MCF 10A (cell line): ENCODE results near the gene PARP9. TPM values are rescaled to one million over a fixed set of nuclear protein-coding genes. Genes with fewer than 3 reads are reported as not detected.
"Not testable (repeated sequence)": the region's sequence is repeated elsewhere in the genome, so short reads cannot be mapped to it uniquely, and the experiment has no call there.

Experiments
- BruUV-seq: library from RNA; stranded (reverse); fragments of 400-500 nt; replicated peaks from 2 replicates; lab custom pipeline; 2021; lab: Mats Ljungman, UMichigan
- CTCF ChIA-PET: fragments of 300-600 bp; sonication (Branson Sonifier 250); formaldehyde crosslinking; extraction: SDS; loops from one replicate; lab custom pipeline; 2021; ENCODE audit warnings: antibody characterized with exemption, inconsistent platforms; lab: Yijun Ruan, JAX
- POLR2A ChIA-PET: fragments of 300-600, 350-650 bp; sonication (Branson Sonifier 250); formaldehyde crosslinking; extraction: SDS; loops from one replicate; lab custom pipeline; 2020; ENCODE audit warnings: antibody characterized with exemption, inconsistent platforms; lab: Yijun Ruan, JAX
- DNase-seq: peaks from one replicate; pipeline ENCODE4 v3.0.0-alpha.2; 2018; ENCODE audit not compliant: unreplicated experiment
- H3K27ac Mint-ChIP-seq: one replicate; pipeline ENCODE4 v1.8.0; 2022; ENCODE audit warnings: mild to moderate bottlenecking, low read depth, mixed read lengths; ENCODE audit not compliant: unreplicated experiment
- H3K27me3 Mint-ChIP-seq: one replicate; pipeline ENCODE4 v1.8.0; 2022; ENCODE audit warnings: mixed read lengths; ENCODE audit not compliant: insufficient read depth, unreplicated experiment
- H3K36me3 Mint-ChIP-seq: one replicate; pipeline ENCODE4 v1.8.0; 2022; ENCODE audit warnings: mild to moderate bottlenecking, moderate library complexity, mixed read lengths; ENCODE audit not compliant: insufficient read depth, unreplicated experiment
- H3K4me1 Mint-ChIP-seq: one replicate; pipeline ENCODE4 v1.8.0; 2022; ENCODE audit warnings: mixed read lengths; ENCODE audit not compliant: insufficient read depth, unreplicated experiment
- H3K4me3 Mint-ChIP-seq: one replicate; pipeline ENCODE4 v1.8.0; 2022; ENCODE audit warnings: mild to moderate bottlenecking, moderate library complexity, mixed read lengths; ENCODE audit not compliant: unreplicated experiment
- H3K9me3 Mint-ChIP-seq: one replicate; pipeline ENCODE4 v1.8.0; 2022; ENCODE audit warnings: mixed read lengths; ENCODE audit not compliant: unreplicated experiment
- CTCF ChIP-seq: fragments of 200-600 bp; IDR thresholded peaks from one replicate; pipeline ENCODE4 v1.8.0; 2022; ENCODE audit warnings: antibody characterized with exemption, mild to moderate bottlenecking; ENCODE audit not compliant: unreplicated experiment
- intact Hi-C: fragments of 100-400 bp; cut with micrococcal nuclease; formaldehyde crosslinking; loops from 2 replicates; pipeline ENCODE4 v1.14.1; 2022
- total RNA-seq: library from RNA; stranded (reverse); gene quantifications from 2 replicates; pipeline ENCODE4 v1.2.3, GENCODE V29; 2022

Gene PARP9
- total RNA-seq, 1 experiment from 2014 or later: 6.3 TPM

- Mint-ChIP-seq H3K4me1 (peaks cover 6% of the 10 kb centered on the region), H3K36me3 (peaks cover 9% of the 10 kb centered on the region), H3K27ac (no peak within 1 kb of the TSS), H3K27me3 (no peaks in the 10 kb centered on the region), H3K9me3 (peaks cover 10% of the 10 kb centered on the region), H3K4me3 (no peak within 1 kb of the TSS)
- TF ChIP-seq CTCF: no peak
- intact Hi-C loops: no loop called here
- ChIA-PET CTCF (no interaction called here), POLR2A (no interaction called here)
- no TSS peak for BruUV-seq
- no peak for DNase-seq
Observed at GRCh38 chr3:122577409-122578031, 13.4 kb upstream of the PARP9 start, which contains the start of gene PARP15. Gene PARP15 (plus strand): TSS chr3:122577650. CDS start chr3:122577668, 18 bp downstream.

- no peak for TF ChIP-seq CTCF
- peaks cover 18% of the 10 kb centered on the region for H3K36me3 Mint-ChIP-seq
- ChIA-PET CTCF (interaction anchor here (0.7 kb wide), 2 partner anchors 50 to 107 kb away, joined by 3 read pairs; no protein-coding TSS in a partner anchor), POLR2A (no interaction called here)
- H3K27me3 Mint-ChIP-seq: no peaks in the 10 kb centered on the region
- no TSS peak for BruUV-seq
- H3K4me1 Mint-ChIP-seq: peaks cover 6% of the 10 kb centered on the region
- intact Hi-C loops: no loop called here
- no peak overlapping the region for H3K4me3 Mint-ChIP-seq
- no peak overlapping the region for H3K27ac Mint-ChIP-seq
- no peak for DNase-seq
- peaks cover 5% of the 10 kb centered on the region for H3K9me3 Mint-ChIP-seq
Observed at GRCh38 chr3:122576174-122576940, 12.3 kb upstream of the PARP9 start.

GRCh38 chr3:122572940-122573412 is 8.9 kb upstream of the PARP9 start:
- POLR2A ChIA-PET: interaction anchor here (1.6 kb wide), 1 partner anchor 107 kb away, joined by 4 read pairs; no protein-coding TSS in a partner anchor
- peak; percentile 87 for DNase-seq
- Mint-ChIP-seq H3K36me3 (peaks cover 48% of the 10 kb centered on the region), H3K4me3 (no peak overlapping the region), H3K9me3 (no peaks in the 10 kb centered on the region), H3K4me1 (peaks cover 6% of the 10 kb centered on the region), H3K27me3 (no peaks in the 10 kb centered on the region), H3K27ac (no peak overlapping the region)
- no TSS peak for BruUV-seq
- intact Hi-C loops: no loop called here
- TF ChIP-seq CTCF: no peak
- CTCF ChIA-PET: interaction anchor here (1.4 to 1.7 kb wide), 2 partner anchors 105 to 107 kb away, joined by 4 read pairs; no protein-coding TSS in a partner anchor

- intact Hi-C loops: loop anchor here (10.0 kb wide), 1 partner anchor 686 kb away; no protein-coding TSS in a partner anchor
- Mint-ChIP-seq H3K9me3 (no peaks in the 10 kb centered on the region), H3K4me1 (peaks cover 7% of the 10 kb centered on the region), H3K36me3 (peaks cover 69% of the 10 kb centered on the region), H3K27ac (no peak overlapping the region), H3K27me3 (no peaks in the 10 kb centered on the region), H3K4me3 (no peak overlapping the region)
- DNase-seq: no peak
- TF ChIP-seq CTCF: no peak
- ChIA-PET CTCF (interaction anchor here (0.6 to 5.2 kb wide), 2 partner anchors 110 to 996 kb away, joined by 3 to 36 read pairs; partner anchors contain the start of gene PARP14), POLR2A (interaction anchor here (1.1 to 2.0 kb wide), 2 partner anchors 50 to 111 kb away, joined by 3 to 6 read pairs; partner anchors contain the start of gene PARP14)
- no TSS peak for BruUV-seq
Observed at GRCh38 chr3:122568755-122569154, 4.7 kb upstream of the PARP9 start.

GRCh38 chr3:122568131-122568530 is 4.0 kb upstream of the PARP9 start:
- CTCF ChIA-PET: interaction anchor here (0.6 to 5.2 kb wide), 2 partner anchors 111 to 996 kb away, joined by 3 to 36 read pairs; partner anchors contain the start of gene PARP14
- not testable (repeated sequence) for H3K4me3 Mint-ChIP-seq, BruUV-seq, H3K27ac Mint-ChIP-seq, H3K9me3 Mint-ChIP-seq, H3K27me3 Mint-ChIP-seq, DNase-seq
- POLR2A ChIA-PET: interaction anchor here (2.0 kb wide), 1 partner anchor 112 kb away, joined by 6 read pairs; the partner anchor contains the start of gene PARP14
- Mint-ChIP-seq H3K4me1 (peaks cover 13% of the 10 kb centered on the region), H3K36me3 (peaks cover 67% of the 10 kb centered on the region)
- intact Hi-C loops: loop anchor here (10.0 kb wide), 1 partner anchor 687 kb away; no protein-coding TSS in a partner anchor
